Gastroesophageal sphincter (tissue), 3 donors: ENCODE results near the gene SZT2.

Experiments used
- EP300 ChIP-seq: sonication (generic); formaldehyde crosslinking; IDR thresholded peaks from one replicate; pipeline ENCODE4 v1.6.1; 2017; ENCODE audit warnings: antibody characterized with exemption, mild to moderate bottlenecking
- POLR2A ChIP-seq, 2 donors: fragments of 450-650 bp; IDR thresholded peaks; one replicate each; pipeline ENCODE4 v1.6.1; 2017; ENCODE audit warnings: antibody characterized with exemption in 2 of 2, mild to moderate bottlenecking in 2 of 2, moderate library complexity in 1 of 2
- POLR2AphosphoS5 ChIP-seq: sonication (generic); formaldehyde crosslinking; IDR thresholded peaks from one replicate; pipeline ENCODE4 v1.6.1; 2017; ENCODE audit warnings: antibody characterized with exemption
- TF ChIP-seq, protein P1 (sequence below), 4 experiments: fragments of 200-600 bp in 2 of 4; fragments of 450-650 bp in 2 of 4; sonication (generic) in 1 of 4; IDR thresholded peaks; one replicate each; pipeline ENCODE4 v1.5.1; 2017 to 2019; ENCODE audit warnings: antibody characterized with exemption in 4 of 4, mild to moderate bottlenecking in 2 of 4, moderate library complexity in 2 of 4

- TF ChIP-seq, protein P1, sequence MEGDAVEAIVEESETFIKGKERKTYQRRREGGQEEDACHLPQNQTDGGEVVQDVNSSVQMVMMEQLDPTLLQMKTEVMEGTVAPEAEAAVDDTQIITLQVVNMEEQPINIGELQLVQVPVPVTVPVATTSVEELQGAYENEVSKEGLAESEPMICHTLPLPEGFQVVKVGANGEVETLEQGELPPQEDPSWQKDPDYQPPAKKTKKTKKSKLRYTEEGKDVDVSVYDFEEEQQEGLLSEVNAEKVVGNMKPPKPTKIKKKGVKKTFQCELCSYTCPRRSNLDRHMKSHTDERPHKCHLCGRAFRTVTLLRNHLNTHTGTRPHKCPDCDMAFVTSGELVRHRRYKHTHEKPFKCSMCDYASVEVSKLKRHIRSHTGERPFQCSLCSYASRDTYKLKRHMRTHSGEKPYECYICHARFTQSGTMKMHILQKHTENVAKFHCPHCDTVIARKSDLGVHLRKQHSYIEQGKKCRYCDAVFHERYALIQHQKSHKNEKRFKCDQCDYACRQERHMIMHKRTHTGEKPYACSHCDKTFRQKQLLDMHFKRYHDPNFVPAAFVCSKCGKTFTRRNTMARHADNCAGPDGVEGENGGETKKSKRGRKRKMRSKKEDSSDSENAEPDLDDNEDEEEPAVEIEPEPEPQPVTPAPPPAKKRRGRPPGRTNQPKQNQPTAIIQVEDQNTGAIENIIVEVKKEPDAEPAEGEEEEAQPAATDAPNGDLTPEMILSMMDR (IDR thresholded peaks at IDR 0.05), result no peak
- TF ChIP-seq POLR2A (IDR thresholded peaks at IDR 0.05) (no peak), EP300 (no peak), POLR2AphosphoS5 (no peak)
Observed at GRCh38 chr1:43434256-43434655, 44.6 kb downstream of the SZT2 start.
